Neural progenitor cell (in vitro differentiated cells): ENCODE results near the gene PLD4.
"Not testable (repeated sequence)": the region's sequence is repeated elsewhere in the genome, so short reads cannot be mapped to it uniquely, and the experiment has no call there.

Source experiments
- CTCF ChIP-seq: fragments of 200-600 bp; sonication (generic); IDR thresholded peaks from 2 replicates; pipeline ENCODE4 v1.5.1; 2017; ENCODE audit warnings: antibody characterized with exemption, mild to moderate bottlenecking
- EZH2 ChIP-seq: fragments of 200-600 bp; sonication (generic); IDR thresholded peaks from 2 replicates; pipeline ENCODE4 v1.6.1; 2017; ENCODE audit warnings: antibody characterized with exemption, mild to moderate bottlenecking, moderate library complexity

- TF ChIP-seq EZH2, CTCF: not testable (repeated sequence)
Observed at GRCh38 chr14:104890292-104890691, 34.4 kb upstream of the PLD4 start.
